HG03139 (cell line): ENCODE measurements around the gene MCM8.
"Not testable (repeated sequence)": the region's sequence is repeated elsewhere in the genome, so short reads cannot be mapped to it uniquely, and the experiment has no call there.

Source experiments
- ATAC-seq: cut with Tn5 transposase; IDR thresholded peaks from one replicate; pipeline ENCODE4 v1.9.1; 2021; ENCODE audit not compliant: unreplicated experiment

MCM8 gene

DNA sequence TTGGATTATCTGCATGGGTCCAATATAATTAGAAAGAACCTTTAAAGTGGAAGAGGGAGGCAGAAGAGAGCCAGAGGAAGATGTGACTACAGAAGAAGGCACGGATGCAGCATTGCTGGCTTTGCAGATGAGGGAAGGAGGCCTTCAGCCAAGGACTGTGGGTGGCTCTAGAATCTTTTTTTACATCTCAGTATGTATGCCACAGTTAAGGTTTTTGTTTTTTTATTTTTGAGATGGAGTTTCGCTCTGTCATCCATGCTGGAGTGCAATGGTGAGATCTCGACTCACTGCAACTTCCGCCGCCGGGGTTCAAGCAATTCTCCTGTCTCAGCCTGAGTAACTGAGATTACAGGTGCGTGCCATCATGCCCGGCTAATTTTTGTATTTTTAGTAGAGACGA lies 49.3 kb downstream of the MCM8 start:
- ATAC-seq, result no peak

DNA sequence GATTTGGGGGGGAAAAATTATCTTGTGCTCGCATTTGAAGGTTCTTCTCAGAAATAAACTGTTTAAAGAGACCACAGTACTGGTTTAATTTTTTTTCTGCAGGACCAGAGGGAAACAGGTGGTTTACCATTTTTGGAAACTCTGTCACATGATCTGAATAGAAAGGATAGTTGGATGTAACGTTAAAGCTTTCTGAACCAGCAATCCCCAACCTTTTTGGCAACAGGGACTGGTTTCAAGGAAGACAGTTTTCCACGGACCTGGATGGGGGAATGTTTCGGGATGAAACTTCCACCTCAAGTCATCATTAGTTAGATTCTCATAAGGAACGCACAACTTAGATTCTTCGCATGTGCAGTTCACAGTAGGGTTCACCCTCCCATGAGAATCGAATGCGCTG lies 50.4 kb downstream of the MCM8 start:
- ATAC-seq, result no peak

DNA sequence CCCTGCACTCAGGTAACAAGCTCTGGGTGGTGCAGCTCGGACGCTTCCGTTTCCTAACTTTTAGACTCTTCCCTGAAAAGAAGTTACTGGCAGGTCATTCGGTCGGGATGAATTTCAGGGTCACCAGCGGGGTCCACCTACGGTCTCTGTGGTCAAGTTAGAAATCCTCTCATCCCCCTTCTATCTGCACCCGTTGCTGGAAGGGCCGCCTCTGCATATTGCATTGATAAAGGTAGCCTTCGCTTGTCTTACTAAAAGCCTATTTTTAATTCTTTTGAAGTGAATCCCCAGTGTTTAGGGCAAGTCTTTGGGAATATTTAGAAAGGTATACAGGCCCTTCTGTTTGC lies 56.1 kb downstream of the MCM8 start:
- no peak for ATAC-seq

DNA sequence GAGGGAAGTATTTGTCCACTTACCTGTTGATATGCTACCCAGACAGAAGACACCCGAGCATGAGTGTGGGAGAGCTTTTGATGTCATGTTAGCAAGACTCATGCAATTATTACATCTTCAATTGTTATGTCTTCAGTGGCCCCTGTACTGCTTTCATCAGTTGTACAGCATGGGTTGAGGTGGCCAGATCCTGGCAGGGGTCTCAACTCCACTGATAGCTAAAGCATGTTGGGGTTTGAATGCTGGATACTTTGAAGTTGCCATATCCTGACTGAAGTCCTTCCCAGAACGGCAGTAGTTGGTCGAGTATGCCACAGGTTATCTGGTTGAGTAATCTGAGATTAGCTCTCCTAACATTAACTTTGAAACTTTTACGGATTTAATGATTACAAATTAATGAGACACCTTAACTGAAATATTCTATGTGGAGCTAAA lies 56.7 kb downstream of the MCM8 start:
- ATAC-seq, result no peak

DNA sequence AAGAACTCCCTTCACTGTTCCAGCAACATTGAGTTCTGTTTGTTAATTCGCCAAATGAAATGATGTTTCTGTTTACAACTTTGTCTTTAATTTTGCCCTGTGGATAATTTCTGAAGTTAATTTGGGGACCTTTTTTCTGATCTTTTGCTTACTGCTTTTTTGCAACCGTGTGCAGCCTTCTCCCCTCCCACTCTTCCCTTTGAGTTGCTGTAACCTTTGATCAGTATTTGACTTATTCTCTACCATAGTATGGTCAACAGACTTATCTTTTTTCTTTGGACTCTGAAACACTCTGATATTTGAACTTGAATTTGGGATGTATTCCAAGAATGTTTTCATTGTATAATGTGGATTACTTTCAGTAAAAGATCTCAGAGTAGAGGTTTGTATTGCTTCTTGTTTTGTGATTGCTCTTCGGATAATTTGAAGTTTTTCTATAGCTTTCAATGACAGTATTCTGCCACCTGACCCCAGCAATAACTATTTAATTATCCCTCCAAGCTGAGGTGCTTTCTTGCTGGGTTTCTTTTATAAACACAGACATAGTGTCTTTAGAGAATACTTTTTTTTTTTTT lies 57.2 kb downstream of the MCM8 start:
- ATAC-seq, result no peak

DNA sequence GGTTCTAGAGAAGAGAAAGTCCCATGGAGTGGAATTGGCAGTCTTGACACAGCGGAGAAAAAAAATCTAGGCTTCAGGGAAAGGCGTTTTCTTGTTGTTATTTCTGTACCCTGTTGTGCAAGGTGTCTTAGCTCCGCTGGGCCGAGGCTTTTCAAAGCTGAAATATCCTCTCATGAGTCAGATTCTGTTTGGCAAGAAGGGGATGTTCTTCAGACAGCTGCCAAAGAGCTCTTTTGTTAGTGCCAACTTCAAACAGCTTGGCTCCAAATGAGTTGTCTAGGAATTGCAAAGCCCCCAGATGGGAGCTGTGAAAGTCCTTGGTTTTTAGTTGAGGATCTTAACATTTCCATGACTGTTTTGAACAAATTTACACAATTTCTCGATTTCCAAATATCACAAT lies 57.8 kb downstream of the MCM8 start:
- no peak for ATAC-seq

DNA sequence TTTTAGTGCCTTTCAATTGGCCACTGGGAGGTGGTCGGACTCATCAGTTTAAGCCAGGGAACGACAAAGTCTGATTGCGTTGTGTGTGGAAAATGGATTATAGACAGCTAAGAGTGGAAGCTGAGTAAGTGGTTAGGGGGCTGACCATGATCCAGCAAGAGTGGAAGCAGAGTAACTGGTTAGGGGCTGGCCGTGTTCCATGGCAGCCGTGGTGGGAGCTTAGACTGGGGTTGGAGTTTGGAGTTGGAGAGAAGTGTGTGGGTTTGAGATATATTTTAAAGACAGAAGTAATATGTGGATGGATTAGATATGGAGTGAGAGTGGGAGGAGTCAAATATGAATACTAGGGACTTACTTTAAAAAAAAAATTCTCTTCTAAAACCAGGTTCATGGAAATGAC lies 61.7 kb downstream of the MCM8 start:
- ATAC-seq, result no peak

DNA sequence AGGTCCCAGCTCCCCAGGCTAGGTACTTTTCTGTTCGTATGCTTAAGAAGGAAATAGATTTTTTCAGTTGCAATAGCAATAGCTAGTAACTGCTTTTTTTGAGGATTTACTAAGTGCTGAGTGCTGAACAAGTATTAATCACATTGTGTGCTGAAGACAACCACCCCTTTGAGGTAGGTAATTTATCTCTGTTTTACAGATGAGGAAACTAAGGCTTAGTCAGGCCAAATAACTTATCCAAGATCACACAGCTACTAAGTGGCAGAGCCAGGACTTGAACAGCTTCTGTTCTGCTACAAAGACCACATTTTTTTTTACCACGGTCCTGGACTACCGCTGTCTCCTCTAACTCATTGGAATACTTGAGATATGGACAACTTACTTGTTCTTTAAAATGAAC lies 63.6 kb downstream of the MCM8 start:
- ATAC-seq, result no peak

DNA sequence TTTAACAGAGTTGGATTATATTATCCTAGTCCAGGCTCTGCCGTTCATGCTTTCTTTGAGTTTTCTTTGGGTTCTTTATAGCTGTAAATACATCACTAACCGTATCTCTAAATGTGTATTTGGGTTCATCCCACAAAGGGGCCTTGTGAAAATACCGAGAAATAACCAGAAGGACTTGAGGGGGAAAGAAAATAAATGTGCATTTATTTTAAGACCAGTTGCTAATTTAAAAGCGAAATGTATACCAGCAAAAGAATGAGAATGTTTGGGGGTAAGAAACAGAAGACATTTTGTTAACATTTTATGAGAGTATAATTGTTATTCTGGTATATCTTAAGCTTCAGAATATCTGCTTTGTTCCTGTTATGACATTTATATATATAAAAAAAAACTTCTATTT lies 64.5 kb downstream of the MCM8 start:
- ATAC-seq, result no peak

DNA sequence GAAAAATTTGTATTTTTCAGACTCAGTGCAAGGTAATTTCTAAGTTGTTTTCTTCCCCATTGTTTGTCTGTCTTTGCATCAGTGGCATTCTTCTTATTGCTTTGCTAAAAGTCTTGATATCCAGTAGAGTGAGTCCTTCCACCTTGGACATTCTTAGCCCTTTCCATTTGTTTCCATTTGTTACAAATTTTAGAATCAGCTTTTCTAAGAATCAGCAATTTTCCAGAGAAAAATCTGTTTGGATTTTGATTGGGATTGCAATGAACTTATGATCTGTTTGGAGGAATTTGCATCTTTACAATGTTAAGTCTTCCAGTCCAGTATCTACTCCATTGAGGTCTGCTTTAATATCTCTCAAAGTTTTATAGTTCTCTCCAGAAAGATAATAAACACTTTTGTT lies 67.0 kb downstream of the MCM8 start:
- no peak for ATAC-seq

DNA sequence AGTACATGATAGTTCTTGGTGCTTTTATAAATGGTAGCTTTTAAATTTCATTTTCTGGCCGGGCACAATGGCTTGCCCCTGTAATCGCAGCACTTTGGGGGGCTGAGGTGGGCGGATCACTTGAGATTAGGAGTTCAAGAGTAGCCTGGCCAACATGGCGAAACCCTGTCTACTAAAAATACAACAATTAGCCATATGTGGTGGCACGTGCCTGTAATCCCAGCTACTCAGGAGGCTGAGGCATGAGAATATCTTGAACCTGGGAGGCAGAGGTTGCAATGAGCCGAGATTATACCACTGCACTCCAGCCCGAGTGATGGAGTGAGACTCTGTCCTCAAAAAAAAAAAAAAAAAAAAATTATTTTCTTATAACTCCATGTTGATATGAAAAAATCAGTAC lies 67.4 kb downstream of the MCM8 start:
- no peak for ATAC-seq

DNA sequence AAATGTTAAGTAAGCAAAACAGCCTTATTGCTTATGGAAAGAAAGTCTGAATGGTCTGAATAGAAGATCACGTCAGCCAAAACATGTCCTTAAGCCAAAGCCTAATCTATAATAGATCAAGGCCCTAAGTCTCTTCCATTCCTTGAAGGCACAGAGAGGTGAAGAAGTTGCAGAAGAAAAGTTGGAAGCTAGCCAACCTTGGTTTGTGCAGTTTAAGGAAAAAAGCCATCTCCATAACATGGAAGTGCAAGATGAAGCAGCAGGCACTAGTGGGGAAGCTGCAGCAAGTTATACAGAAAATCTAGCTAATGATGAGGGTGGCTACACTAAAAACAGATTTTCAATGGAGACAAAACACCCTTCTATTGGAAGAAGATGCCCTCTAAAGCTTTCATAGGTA lies 74.3 kb downstream of the MCM8 start:
- ATAC-seq, result no peak

DNA sequence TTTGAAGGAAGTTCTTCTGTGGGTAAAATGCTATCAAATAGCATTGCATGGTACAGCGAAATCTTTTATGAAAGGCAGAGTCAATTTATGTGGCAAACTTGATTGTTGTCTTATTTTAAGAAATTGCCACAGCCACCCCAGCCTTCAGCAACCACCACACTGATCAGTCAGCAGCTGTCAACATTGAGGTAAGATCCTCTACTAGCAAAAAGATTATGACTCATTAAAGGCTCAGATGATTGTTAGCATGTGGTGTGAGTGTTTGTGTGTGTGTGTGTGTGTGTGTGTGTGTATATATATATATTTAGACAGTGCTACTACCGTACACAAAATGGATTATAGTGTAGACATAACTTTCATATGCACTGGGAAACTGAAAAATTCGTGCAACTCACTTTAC lies 75.6 kb downstream of the MCM8 start:
- no peak for ATAC-seq

DNA sequence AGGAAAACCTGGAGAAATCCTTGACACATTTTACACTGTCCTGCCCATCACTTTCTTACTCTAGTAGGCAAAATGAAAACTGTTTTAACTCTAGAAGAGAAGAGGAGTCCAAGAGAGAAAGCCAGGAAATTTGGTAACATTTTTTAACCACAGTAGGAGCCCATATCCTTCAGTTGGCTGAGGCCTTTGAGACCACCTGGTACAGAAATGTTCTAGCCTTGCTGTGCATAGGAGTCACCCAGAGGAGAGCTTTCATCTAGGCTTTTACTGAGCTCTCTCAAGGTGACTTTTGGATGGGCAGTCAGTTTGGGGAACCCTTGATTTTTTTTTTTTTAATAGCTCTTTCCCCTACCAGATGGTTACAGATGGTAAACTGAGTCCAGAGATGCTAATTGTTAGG lies 78.4 kb downstream of the MCM8 start:
- ATAC-seq, result no peak

DNA sequence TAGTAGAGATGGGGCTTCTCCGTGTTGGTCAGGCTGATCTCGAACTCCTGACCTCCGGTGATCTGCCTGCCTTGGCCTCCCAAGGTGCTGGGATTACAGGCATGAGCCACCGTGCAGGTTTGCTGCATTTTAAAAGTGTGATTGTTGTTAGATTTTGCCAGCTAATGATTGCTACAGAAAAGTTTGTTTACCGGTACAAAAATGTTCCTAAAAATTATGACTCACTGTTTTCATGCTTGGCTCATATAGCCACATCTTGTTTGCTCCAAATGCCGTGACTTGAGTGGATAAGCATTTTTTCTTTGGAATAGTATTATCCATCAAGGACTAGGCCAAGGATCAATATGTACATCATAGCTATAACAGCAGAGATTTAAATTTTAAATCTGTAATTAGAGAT lies 79.1 kb downstream of the MCM8 start:
- ATAC-seq, result no peak

DNA sequence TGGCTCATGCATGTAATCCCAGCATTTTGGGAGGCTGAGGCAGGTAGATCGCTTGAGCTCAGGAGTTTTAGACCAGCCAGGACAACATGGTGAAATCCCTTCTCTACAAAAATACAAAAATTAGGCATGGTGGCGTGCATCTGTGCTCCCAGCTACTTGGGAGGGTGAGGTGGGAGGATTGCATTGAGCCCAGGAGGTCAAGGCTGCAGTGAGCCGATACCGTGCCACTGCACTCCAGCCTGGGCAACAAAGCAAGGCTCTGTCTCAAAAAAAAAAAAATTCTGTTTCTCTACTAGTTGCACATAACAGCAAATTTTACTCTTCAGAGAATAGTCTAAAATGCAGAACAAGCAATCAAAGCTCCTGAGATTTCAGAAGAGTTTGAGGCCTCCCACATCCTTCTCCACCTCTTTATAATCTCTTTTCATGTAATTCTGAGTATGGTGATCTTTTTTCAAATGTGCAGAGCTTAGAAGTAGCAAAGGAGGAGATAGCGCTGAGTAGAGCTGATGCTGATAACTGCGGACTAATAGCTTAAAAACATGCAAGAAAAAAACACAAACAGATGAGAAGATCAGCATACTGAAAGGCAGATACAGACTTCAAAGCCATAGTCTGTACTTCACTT lies 80.1 kb downstream of the MCM8 start:
- no peak for ATAC-seq

DNA sequence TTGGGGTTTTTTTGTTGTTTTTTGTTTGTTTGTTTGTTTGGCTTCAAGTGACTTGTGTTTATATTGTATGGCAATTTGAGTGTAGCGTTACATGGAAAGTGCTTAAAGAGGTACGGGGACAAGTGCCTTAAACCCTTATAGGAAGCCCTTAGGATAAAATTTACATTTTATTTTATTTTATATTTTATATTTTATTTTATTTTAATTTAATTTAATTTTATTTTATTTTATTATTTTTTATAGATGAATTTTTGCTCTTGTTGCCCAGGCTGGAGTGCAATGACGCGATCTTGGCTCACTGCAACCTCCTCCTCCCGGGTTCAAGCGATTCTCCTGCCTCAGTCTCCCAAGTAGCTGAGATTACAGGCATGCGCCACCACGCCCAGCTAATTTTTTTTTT lies 82.5 kb downstream of the MCM8 start:
- ATAC-seq, result not testable (repeated sequence)

DNA sequence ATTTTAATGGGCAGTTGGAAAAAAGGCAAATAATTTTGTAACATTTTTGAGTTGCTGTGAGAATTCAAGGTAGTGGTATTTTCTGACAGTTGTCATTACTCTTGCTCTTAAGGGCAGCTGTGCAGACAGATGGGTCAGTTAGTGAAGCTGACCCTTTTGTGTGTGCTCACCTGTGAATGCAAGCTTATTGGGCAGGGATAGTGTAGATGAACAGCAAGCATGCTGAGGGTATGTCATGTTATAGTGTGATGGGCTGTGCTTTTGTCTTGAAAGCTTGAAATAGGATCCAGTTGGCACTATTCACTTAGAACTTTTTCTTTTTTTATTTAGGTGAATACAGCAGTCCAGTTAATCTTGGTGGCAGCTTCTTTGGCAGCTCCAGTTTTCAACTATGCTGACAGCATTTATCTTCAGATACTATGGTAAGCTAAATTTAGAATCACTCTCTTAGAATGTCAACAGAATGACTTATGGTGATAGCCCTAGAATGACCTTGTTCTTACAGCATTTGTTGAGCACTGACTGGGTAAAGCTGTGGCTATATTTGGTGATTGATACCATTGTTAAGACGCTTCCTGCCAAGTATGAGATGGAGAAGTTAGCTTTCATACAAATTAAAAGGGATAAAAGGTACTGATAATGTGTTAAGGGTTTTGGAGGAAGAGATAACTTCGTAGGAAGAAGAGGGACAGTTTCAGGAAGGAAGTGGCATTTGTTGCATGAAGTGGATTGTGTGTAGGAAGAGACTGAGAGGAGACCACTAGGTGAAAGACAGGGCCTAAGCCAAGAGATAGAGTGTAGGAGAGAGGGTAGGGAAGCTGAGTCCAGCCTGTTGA lies 83.9 kb downstream of the MCM8 start:
- no peak for ATAC-seq

DNA sequence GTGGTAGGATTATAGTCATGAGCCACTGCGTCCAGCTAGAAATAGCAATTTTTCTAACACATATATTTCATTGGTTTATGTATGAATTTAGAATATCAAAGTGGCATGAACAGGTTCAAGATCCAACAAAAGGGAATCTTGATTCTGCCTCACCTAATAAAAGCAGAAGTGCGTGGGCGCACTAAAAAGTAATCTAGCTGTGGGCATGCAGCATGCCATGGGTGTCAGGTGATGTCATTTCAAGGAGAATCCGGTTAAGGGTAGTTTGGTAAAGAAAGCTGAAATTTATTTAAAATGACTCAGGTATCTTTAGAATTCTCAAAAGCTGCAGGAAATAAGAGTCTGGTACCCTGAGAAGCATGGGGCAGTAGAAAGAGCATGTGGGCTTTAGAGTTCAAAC lies 85.8 kb downstream of the MCM8 start:
- ATAC-seq, result no peak

DNA sequence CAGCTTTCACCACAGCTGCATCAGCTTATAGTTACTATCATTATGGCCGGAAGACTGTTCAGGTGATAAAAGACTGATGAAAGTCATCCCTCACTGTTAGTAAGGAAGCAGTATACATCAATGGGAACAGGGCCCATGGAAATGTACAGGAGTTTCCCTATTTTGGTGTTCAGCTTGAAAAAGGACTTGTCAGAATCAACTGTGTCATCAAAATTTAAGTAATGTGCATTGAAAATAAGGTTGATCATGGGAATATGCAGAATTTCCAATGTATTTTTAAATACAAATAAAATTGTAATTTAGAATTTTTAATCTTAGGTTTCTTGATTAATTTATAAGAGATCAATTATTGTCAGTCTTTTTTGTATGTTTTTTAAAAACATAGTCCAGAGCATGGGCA lies 86.6 kb downstream of the MCM8 start:
- ATAC-seq, result no peak

DNA sequence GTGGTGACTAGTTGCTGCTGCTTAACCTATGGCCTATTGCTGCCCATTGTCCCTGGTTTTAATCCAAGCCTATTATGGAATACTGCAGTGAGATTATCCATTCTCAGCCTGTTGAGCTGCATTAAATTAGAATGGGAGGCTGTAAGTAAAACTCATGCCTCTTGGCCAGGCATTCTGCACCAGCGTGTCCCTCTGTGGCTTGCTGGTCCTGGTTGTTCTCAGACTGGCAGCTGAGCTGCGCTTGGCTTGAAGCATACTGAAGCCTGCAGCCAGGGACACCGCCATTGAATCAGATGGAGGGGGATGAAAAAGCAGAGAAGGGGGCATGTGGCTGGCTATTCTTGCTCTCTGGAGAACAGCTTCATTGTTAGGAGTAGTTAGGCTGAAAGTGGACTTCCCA lies 87.8 kb downstream of the MCM8 start:
- ATAC-seq, result no peak

DNA sequence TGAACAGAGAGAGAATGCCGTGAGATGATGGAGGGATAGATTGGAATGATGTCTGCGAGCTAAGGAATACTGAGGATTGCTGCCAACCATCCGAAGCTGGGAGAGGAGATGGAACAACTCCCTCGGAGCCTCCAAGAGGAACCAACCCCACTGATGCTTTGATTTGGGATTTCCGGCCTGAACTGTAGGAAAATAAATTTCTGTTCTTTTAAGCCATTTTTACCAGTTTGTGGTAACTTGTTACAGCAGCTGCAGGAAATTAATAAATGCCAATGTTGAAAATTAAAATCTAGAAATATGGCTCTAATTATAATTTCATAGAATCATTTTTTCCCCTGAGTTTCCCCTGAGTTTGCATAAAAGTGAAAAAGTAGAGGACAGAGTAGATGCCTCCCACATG lies 89.3 kb downstream of the MCM8 start:
- no peak for ATAC-seq

DNA sequence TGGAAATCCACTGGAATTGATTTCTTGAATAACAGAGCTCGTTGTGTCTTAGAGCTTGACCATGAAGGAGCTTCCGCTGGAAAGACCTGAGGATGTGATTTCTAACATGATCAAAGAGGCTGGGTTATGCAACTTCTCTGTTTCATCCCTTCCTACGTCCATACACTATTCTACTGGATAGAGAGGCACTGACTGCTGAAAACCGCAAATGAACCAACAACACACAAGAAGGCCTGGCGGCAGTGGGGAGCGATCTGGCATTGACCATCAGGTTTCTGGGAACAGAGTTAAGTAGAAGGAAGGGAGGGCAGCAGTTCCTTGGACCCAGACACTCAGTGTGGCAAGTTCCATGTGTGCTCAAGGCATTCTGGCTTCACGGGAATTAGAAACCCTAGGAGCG lies 90.1 kb downstream of the MCM8 start:
- no peak for ATAC-seq
